ENCODE data around the gene ORM2. TPM values are rescaled to one million over a fixed set of nuclear protein-coding genes. Genes with fewer than 3 reads are reported as not detected.

The ORM2 gene
- total and polyA plus RNA-seq, 2 of the 8 experiments (the other 6 are each of a cell fraction or from before 2014, with no cell fraction given), result 1.3 TPM; not detected in 1

DNA sequence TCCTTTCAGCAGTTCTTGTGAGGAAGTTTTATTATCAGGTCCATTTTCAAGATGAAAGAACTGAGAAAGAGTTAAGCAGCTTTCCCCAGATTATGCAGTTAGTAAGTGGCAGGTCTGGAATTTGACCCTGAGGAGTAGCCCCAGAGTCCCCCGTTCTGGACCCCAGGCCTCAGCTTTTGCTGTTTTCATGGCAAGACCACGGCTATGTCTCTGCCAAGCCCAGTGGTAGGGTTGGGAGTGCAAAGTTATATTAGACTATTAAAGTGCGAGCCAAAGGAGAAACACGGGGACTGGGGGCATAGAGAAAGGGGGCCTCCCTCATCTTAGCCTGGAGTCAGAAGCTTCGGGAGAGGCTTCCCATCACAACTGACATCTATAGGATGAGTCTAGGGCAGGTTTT is 26.1 kb upstream of the ORM2 start (continued):
- no peak for TF ChIP-seq CEBPB (IDR thresholded peaks at IDR 0.05; ENCODE audit: low read depth, low read length)
- no peak for TF ChIP-seq TAF7 (optimal IDR thresholded peaks at IDR 0.05; ENCODE audit: borderline replicate concordance, low read depth, low read length)
- no peak for TF ChIP-seq SIN3A (conservative IDR thresholded peaks at IDR 0.05 in 1 of 2, IDR thresholded peaks at IDR 0.05 in 1 of 2; ENCODE audit: low read depth in 1 of 2, low read length in 2 of 2)
- no peak for TF ChIP-seq SP4 (IDR thresholded peaks at IDR 0.05; ENCODE audit: low read length)
- TF ChIP-seq, protein P1, sequence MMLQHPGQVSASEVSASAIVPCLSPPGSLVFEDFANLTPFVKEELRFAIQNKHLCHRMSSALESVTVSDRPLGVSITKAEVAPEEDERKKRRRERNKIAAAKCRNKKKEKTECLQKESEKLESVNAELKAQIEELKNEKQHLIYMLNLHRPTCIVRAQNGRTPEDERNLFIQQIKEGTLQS (IDR thresholded peaks at IDR 0.05; ENCODE audit: insufficient read depth, low read depth, low read length), result no peak
- no peak for TF ChIP-seq GABPA (IDR thresholded peaks at IDR 0.05; ENCODE audit: borderline replicate concordance, insufficient read depth, low read length)
- TF ChIP-seq EP300 (IDR thresholded peaks at IDR 0.05; ENCODE audit: borderline replicate concordance in 1 of 2, low read depth in 2 of 2, low read length in 2 of 2), result no peak
